ENCODE measurements around the gene RNASE7.

The RNASE7 gene

DNA sequence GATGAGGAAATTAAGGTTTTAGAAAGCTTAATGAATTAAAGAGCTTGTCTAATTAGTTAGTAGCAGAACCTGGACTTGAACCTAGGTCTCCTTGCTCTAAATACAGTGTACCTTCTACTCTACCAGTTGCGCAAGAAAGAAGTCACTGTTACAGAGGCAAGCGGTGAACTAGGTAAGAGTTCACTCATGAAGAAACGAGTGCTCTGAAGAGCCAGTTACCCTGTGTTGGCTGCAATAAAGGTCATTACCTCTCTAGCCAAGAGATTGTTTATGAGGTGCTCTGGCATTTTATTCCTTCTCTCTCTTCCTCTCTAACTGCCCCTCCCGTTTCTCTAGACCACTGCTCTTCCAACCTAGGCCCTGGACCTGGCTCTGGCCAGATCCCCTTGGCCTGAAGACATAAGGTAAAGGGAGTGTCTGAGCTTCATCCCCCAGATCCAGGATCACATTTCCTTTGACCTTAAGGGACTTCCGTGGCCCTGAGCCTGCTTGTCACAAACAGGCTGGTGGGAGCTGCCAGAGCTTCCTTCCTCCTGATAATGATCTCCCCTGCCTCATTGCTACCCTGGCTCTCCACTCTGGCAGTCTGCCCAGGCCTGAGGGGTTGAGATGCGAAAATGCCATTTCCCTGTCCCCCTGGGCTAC, 1.9 kb downstream of the RNASE7 start:
- no peak for DNase-seq

DNA sequence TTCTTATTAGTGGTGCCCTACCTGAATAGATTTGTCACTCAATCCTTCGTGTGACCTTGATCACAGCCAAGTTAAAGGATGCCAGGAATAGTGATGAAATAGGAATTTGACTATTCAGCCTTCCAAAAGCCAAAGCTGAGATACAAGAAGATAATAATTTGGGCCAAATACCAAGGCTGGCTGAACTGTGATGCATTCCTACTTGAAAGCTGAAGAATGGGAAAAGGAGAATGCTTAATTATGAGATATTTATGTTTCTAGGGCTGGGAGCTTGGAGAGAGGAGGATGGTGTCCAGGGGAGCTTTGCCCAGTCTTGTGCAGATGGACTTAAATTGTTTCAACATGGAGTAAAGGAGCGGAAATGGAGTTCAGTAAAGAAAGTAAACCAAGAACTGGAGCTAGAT, 5.2 kb downstream of the RNASE7 start:
- no peak for DNase-seq

DNA sequence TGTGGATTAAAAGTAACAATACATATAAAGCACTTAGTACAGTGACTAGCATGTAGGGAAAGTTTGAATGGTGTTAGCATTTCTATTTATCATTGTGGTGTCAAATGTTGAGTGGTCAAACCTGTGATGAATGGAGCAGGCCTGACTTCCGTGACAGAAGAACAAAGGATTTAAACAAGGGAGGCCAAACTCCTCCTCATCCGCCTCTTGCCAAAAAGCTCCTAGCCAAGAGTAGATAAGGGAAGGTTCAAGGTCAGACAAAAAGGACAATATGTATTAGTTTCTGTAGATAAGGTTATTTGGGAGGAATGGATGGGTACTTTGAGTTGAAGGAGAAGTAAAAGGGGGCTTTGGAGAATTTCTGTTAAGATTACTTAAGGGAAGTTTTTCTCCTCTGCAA, 6.5 kb downstream of the RNASE7 start:
- no peak for DNase-seq

DNA sequence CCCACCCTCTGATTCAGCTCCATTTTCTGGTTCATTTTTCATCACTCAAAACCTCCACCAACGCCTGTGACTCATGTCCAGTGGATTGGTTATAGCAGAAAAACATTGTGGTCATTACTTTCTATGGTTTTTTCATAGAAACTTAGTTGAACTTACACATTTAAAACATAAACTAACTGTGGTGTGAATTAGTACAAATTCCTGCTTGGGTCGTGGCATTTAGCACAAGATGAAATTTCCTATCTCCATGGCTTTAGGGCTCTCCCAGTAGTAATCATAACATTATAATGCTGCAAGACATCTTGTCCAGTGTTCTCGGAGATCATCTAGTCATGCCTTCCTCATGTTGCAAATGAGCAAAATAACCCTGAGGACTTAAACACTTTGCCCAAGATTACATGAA, 7.1 kb downstream of the RNASE7 start:
- DNase-seq: no peak

DNA sequence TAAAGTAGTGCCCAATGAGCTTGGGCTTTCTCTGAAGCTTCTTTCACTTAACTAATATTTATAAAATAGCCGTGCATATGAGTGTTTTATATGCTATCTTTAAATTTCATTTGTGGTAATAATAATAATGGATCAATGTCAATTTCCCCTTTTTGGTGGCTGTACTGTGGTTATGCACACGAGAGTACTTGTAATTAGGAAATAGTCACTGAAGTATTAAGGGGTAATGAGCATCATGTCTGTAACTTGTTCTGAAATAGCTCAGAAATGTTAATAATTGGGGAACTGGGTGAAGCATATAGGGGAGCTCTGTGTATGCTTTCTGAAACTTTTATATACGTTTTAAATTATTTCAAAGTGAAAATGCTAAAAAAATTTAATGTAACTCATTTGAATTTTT, 8.4 kb downstream of the RNASE7 start:
- DNase-seq: no peak

DNA sequence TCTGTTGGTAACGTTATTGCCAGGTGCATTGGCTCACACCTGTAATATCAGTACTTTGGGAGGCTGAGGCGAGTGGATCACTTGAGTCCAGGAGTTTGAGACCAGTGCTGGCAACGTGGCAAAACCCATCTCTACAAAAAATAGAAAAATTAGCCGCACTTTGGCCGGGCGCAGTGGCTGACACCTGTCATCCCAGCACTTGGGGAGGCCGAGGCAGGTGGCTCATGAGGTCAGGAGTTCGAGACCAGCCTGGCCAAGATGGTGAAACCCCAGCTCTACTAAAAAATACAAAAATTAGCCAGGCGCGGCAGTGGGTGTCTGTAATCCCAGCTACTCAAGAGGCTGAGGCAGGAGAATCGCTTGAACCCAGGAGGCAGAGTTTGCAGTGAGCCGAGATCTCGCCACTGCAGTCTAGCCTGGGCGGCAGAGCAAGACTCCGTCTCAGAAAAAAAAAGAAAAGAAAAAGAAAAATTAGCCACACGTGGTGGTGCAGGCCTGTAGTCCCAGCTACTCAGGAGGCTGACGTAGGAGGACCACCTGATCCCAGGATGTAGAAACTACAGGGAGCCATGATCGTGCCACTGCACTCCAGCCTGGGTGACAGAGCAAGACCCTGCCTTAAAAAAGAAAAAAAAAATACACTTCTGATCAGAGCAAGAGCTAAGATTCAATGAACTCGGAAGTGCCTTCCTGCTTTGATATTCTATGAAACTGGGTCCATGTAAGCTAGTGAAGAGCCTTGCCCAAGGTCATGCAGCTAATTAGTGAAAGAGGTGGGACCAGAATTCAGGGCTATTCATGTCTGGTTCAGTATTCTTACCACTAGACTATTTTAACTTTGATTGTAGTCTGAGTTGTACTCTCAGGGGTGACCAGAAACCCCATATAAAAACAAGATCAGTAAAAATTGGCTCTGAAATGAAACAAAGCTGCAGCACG, 11.3 kb downstream of the RNASE7 start:
- DNase-seq: no peak

DNA sequence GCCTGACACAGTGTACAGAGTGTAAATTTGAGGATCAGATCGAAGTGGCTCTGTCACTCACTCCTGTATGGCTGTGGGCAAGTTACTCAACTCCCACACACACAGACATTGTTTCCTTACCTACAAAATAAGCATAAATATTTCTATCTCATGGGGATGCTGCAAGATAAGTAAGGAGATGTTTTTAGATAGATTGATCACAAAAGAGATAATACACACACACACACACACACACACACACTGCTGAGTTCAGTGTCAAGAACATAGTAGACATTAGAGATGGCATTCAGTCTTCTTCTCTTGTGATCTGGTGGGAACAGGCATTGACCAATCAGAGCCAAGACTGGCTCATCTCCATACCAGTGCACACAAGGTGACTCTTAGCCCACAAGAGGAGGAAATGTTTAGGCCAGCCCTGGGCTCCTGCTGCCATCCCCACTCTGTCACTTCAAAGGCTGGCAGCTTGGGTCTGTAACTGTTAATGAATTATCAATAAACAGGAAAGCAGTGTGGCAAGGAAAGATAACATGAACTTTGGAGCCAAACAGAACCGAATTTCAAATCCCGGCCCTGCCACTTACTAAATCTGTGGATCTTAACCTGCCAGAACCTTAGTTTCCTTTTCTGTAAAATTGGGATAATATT, 12.1 kb downstream of the RNASE7 start:
- DNase-seq: no peak

DNA sequence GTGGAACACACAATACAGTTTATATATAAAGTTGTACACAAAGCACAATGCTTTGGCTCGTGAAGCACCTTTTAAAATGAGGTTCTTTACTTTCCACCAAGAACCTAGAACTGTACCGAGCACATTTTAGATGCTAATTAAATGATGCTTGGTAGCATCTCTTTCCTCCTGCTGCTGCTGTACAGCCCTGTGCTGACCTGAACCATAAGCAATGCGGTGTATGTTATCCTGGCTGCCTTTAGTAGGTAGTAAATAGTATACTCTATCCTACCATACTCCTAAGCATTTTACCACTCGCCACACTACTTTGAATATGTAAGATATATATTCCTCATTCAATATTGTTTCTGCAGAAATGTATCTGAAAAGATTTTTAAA, 12.6 kb downstream of the RNASE7 start:
- no peak for DNase-seq

DNA sequence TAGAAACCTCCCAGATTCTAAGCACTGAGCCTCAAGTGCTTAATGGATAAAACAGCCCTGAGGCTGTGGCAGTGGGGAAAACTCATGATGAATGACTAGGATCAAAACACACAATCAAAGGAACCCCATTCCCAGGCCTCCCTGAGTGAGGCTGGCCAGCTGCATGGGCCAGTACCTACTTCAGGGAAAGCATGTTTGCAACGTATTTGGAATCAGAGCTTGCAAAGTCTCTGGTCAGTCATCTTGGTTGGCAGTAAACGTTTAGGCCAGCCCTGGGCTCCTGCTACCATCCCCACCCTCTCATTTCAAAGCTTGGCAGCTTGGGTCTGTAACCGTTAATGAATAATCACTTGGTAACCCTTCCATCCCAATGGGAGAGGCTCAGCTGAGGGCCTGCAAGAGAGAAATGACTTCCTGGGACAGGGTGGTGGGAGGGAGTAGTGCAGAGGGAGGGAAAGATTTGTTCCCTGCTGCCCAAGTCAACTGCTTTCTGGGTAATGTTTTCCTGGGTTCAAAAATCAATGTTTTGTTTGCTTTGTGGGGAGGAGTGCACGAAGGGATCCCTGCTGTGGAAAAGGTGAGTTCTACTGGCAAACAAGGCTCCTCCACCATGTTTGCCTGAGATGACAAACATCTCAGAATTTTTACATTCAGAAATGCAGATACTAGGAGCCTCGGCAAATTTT, 13.4 kb downstream of the RNASE7 start:
- no peak for DNase-seq

DNA sequence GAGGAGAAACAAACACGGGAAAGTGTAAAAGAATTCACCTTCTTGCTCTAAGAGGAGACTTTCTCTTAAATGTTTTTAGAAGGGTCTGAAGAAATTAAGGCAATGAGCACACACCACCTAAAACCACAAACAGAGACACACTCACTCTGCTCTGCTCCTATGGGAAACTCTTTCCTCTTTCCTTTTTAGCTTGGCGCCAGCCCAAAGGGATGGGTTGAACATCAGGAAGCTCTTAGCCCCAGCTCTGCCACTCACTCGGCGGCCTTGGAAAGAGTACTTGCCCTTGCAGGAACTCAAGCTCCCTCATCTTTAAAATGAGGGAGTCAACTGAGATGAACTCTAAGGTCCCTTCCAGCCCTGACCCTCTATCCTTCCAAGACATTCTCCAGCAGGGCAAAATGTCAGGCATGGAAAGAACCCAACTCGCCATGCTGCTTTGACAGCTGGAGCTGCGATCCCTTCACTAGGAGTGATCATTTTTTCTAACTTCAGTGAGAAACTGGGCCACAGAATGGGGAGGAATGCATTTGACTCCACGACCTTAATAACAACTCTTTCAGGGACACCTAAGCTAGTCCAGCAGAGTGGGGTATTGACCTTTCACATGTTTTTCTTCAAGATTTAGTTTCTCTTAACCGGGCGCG, 14.5 kb downstream of the RNASE7 start:
- no peak for DNase-seq

DNA sequence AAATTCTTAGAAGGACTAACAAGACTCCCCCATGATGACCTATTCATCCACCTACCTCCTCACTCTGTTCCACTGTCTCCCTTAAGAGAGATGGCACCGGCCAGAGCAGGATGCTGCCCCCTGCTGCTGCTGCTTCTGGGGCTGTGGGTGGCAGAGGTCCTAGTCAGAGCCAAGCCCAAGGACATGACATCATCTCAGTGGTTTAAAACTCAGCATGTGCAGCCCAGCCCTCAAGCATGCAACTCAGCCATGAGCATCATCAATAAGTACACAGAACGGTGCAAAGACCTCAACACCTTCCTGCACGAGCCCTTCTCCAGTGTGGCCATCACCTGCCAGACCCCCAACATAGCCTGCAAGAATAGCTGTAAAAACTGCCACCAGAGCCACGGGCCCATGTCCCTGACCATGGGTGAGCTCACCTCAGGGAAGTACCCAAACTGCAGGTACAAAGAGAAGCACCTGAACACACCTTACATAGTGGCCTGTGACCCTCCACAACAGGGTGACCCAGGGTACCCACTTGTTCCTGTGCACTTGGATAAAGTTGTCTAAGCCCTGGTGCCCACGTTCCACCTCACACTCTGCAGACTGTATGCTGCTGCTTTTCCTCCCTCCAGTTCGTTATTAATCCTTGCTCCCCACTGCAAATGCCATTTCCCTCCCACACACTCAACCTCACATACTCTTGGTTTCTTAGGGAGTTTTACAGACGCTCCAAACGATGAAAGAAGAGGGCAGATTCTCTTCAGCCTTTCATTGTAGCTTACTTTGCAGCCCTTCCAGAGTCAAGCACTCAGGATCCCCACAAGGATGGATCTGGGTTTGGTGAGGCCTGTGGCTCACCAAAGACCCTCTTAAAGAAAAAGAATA, 15.9 kb downstream of the RNASE7 start, which contains the start of gene RNASE8:
Gene RNASE8, plus strand, starts transcription at position 20 of the 873 bp plus-strand sequence. Its CDS starts 71 bp downstream, at position 91.
- no peak for DNase-seq

DNA sequence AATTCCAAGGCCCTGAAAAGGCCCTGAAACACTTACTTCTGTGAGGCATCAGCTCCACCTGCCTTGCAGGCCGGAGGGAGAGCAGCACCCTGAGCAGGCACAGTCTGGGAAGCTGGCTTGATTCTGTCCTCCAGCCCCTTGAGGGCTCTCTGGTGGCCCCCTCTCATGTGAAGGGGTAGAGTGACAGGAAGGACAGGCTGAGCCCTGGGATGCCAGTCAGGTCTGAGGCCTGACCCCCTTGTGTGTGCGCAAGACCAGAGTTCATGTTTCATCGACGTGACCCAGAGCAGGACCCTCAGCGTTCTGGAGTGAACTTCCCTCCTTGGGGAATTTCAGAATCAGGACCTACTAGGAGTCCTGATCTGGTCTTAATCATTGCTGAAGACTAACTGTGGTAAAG, 16.7 kb downstream of the RNASE7 start:
- no peak for DNase-seq

DNA sequence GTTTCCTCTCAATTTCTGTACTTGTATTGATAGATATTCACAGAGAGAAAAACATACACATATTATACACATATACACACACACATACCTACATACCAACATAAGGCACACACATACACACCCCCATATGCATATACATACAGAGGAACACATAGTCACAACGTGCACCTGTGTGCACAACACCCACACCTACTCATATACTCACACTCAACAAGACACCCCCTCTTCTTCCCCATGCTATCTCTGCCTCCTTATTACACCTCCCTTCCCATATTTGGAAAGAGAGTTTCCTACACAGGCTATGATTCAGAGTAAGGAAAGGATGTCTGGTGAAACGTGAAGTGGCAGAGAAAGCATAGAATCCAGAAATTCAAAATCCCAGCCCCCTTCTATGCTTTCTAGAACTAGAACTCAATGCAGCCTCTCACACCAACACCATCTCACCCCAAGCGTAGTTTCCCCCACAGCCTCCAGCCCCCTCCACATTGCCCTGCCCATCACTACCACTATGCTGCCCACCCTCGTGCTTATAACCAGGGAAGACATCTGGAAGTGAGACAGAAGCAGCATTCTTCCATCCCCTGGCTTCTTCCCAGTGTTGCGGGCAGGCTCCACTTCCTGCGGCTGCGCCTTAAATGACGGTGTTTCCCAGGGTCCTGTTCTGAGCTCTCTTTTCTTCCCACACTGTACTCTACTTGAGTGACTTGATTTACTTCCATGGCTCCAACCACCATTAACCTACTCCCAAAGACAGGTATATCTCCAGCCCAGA, 17.9 kb downstream of the RNASE7 start:
- DNase-seq: no peak

DNA sequence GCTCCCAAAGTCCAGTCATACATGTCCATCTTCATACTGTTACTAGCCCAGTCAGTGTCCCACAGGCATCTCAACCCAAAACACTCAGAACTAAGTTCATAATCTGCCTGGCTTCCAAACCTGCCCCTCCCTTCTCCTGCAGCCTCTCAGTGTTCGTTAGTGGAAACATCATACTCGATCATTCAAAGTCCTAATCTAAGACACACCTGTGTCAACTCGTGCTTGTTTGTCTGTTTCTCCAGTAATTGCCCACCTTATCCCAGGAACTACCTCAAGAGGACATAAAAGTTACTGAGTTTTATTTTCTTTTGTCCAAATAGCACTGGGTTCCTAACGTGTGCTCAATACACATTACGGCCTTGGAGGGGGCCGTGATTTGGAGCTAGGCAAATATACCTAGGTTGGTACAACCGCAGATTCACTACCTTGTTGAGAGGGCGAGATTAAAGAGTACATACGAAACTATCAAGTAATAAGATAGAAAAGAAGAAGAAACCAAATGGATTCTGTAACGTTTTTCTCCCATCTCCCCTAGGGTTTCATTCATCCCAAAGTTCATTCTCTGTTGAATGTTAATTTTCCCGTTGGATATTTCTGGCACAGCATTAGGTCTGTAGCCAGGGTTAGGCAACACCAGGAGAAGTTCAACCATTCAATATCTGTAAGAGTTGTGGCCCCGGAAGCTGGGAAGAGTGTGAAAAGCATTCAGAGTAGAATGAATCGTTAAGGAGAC, 18.6 kb downstream of the RNASE7 start:
- no peak for DNase-seq

DNA sequence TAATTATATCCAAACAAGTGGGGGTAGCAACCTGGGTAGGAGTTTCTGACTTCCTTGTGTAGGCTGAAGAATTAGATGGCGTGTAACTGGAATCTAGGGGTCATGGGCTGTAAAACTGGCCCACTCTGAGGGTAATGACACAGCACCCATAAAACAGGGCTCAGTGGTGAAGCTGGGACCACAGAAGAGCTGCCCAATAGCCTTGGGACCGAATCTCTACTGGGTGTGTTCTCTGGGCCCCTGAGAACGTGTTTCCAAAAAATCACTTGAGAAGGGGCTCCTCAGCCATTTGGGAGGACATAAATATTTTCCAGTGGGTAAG, 19.1 kb downstream of the RNASE7 start:
- no peak for DNase-seq

DNA sequence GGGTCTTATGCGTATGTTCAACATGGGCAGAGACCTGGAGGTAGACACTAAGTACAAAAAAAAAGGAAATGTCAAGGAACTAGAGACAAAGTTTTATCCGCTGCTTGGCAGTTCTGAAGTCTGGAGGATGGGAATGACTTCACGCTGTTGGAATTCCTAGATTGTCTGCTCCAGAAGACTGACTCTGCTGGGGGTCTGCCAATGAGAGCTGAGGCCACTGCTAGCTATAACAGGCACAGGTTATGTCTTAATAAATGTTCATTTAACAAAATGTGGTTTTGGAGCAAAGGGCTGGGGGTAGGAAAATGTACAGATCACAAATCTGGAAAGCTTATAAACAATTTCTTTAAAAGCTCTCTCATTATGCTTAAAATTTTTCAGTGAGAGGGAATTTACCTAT, 21.3 kb downstream of the RNASE7 start:
- no peak for DNase-seq

DNA sequence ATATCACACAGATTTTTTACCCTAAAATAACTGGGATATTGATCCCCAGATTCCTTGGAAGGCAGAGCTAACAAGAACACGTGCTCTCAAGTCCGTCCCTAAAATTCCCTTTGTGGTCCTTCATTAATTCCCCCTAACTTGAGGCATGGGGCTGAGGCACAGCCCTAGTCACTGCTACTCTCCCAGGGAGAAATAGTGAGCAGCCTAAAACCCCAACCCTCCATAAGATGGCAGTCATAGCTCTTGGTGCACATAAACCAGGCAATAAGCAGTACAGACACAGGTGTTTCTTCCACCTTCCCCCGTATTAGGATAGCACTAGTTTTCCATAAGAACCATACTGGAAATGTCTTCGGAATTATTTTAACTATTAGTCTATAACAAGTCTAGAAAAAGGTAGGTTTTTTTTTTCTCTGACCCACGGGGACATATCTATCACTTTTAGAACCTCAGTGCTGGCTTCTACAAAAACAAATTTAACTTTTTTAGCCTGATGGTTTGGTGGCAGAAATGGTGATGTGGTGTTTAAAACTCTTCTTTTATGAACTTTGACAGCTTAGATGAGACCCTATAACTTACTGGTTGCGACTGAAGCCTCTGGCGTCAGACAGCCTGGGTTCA, 24.8 kb downstream of the RNASE7 start:
- no peak for DNase-seq

DNA sequence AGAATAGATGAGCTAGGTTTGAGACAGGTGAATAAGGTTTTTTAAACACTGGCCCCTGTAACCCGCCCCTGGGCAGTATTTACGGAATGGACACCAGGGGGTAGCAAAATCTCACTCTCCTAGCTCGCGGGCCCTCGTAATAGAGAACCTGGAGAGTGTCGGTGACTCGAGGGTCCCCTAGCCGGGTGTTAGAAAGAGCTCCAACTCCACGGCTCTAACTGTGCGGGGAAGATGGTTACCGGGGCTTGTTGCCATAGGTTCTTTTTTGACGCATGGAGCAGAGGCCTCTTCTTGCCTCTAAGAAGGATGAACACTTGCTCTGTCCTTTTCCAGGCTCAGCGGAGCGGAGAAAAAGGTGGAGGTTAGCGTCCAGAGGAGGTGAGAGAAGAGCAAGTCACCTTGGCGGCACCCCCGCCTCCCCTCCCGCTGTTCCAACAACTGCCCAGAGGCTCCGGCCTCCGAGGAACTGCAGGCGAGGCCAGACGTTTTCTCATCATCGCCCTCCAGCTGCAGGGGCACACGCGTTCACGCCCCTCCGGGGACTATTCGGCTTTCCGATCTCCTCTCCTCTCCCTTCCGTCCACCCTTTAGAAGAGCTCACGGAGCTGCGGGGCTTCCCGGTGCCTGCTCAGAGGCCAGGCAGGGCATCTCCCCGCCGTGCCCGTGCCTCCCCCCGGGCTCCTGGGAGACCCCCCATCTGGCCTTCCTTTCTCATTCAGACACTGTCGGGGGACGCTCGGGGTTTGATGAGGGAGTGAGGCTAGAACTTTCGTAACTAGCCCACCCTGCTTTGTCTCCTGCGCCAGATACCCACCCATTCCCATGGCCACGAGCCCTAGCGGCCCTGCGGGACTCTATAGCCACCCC, 26.6 kb downstream of the RNASE7 start:
- DNase-seq: peak; percentile 75
